GM21723 (cell line): ENCODE measurements around the gene SYVN1.

Source experiments
- ATAC-seq: cut with Tn5 transposase; IDR thresholded peaks from one replicate; pipeline ENCODE4 v1.9.1; 2021; ENCODE audit warnings: mild to moderate bottlenecking, moderate library complexity; ENCODE audit not compliant: unreplicated experiment

The SYVN1 gene

DNA sequence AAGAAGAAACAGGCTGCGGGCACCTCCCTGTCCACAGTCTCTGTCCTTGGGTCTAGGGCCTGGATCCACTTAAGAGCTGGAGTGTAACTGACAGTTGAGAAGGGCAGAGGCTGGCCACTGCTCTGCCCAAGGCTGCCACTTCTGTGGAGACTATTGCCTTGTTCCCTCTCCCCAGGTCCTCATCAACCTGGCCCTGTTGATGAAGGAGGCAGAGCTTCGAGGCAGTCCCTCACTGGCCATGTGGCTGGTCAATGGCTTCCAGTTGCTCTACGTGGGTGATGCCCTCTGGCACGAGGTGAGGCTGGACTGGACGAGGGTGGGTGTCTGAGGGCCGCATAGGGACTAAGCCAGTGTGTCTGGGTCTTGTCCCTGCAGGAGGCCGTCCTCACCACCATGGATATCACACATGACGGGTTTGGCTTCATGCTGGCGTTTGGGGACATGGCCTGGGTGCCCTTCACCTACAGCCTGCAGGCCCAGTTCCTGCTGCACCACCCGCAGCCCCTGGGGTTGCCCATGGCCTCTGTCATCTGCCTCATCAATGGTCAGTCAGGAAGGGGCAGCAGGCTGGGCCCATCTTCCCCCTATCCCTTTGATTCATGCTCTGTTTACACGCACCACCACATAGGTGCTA, 19.7 kb downstream of the SYVN1 start:
- ATAC-seq = no peak

GRCh38 chr11:65113839-65114238, 20.5 kb downstream of the SYVN1 start:
- no peak for ATAC-seq

DNA sequence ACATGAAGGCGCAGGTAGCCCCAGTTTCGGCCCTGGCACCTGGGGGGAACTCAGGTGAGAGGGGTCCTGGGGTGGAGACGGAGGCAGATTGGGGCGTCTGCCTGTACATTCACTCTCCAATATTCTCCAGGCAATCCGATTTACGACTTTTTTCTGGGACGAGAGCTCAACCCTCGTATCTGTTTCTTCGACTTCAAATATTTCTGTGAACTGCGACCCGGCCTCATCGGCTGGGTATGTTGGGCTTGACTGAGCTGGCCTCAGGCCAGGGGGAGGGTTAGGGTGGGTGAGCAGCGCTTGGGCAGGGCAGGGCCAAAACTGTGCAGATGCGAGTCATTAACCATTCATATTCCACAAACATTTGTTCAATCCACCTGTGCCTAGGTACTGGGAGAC, 21.0 kb downstream of the SYVN1 start:
- no peak for ATAC-seq

GRCh38 chr11:65112546-65113360, 21.6 kb downstream of the SYVN1 start:
- peak; percentile 38 for ATAC-seq

GRCh38 chr11:65111744-65112545, 22.4 kb downstream of the SYVN1 start, which contains the start of gene TM7SF2:
Gene TM7SF2 (plus strand): TSS chr11:65111872. CDS start chr11:65112016, 144 bp downstream.
- peak; percentile 57 for ATAC-seq

DNA sequence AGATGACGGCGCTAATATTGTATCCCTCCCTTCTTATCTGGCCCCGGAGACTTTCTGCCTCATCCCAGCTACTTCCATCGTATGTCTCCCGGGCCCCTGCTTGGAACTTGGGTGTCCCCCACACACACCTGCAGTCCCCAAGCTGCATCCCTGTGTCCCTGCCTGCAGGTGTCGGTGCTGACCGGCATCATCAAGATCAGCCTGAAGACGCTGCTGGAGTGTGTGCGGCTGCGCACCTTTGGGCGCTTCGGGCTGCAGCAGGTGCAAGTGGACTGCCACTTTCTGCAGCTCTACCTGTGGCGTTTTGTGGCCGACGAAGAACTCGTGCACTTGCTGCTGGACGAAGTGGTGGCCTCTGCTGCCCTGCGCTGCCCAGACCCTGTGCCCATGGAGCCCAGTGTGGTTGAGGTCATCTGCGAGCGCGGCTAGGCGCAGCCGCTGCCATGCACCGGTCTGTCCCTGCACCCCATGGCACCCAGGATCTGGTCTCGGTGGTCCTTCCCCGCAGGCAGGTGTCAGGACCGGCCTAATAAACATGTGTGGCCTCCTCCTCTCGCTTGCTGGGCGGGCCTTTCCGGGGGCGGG, 23.1 kb downstream of the SYVN1 start:
- no peak for ATAC-seq

GRCh38 chr11:65110354-65110861, 23.9 kb downstream of the SYVN1 start:
- ATAC-seq = peak; percentile 32

GRCh38 chr11:65109231-65110198, 24.8 kb downstream of the SYVN1 start:
- ATAC-seq = no peak

- ATAC-seq = no peak
Measured at GRCh38 chr11:65108469-65109123, 25.7 kb downstream of the SYVN1 start.

DNA sequence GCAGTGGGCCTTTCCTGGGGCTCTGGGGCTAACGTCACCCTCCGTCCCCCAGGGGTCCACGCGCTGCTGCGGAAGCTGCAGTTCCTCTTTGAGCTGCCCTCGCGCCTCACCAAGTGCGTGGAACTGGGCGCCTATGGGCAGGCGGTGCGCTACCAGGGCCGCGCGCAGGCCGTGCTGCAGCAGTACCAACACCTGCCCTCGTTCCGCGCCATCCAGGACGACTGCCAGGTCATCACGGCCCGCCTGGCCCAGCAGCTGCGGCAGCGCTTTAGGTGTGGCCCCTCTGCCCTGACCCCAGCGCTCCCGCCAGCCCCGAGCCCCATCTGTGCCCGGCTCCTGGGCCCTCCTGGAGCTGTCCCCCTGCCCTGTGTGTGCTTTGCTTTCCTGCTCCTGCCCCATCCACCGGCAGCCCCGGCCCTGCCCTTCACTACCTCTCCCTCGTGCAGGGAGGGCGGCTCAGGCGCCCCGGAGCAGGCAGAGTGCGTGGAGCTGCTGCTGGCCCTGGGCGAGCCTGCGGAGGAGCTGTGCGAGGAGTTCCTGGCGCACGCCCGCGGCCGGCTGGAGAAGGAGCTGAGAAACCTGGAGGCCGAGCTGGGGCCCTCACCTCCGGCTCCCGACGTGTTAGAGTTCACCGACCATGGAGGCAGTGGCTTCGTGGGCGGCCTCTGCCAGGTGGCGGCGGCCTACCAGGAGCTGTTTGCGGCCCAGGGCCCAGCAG, 26.4 kb downstream of the SYVN1 start:
- no peak for ATAC-seq

GRCh38 chr11:65107078-65107477, 27.2 kb downstream of the SYVN1 start:
- ATAC-seq = no peak

DNA sequence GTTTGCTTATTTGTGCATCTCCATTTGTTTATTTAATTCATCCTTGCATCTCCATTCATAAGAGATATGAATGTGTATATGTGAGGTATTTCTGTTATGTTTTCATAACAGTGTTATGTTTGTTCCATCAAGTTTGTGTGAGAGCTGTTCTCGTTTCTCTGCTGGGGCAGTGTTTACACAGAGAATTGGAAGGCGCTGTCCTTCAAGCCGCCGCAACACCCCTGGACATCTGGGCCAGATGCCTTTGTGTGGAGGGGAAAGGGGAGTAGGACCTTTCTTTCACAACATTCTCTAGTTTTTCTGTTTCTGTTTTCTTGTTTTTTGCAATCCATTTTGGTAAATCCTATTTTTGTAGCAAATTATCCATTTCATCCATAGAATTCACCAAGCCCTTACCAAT, 29.7 kb downstream of the SYVN1 start:
- ATAC-seq = no peak

DNA sequence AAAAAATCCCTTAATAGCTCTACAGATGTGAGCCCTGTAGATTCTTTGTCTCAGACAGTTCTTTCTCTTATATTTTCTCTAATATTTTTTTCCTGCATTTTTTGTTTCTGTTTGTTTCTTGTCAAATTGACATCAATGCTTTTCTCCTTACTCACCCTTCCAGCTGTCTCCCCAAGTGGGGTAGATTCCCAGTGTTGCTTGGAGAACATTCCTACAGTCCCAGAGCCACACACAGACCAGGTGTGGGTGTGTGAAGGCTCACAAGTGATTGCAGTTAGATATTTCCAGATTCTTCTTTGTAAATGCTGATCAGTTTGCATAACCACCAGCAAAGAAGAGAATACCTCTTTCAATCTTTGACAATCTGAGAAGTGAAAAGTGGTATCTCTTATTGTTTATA, 30.8 kb downstream of the SYVN1 start:
- ATAC-seq = no peak

GRCh38 chr11:65102142-65103095, 31.9 kb downstream of the SYVN1 start:
- ATAC-seq = no peak

- no peak for ATAC-seq
Measured at GRCh38 chr11:65100674-65101350, 33.5 kb downstream of the SYVN1 start.

- no peak for ATAC-seq
Measured at GRCh38 chr11:65096926-65097325, 37.4 kb downstream of the SYVN1 start.
